Sigmoid colon (tissue), 7 donors: ENCODE data around the gene NUPR1. TPM values are rescaled to one million over a fixed set of nuclear protein-coding genes. Genes with fewer than 3 reads are reported as not detected.
"Not testable (repeated sequence)": the region's sequence is repeated elsewhere in the genome, so short reads cannot be mapped to it uniquely, and the experiment has no call there.

Experiments used
- DNase-seq: peaks from one replicate; pipeline ENCODE4 v3.0.0-alpha.2; 2019
- H3K27ac ChIP-seq, 4 donors: fragments of 200-600 bp; sonication (generic); one replicate each; pipeline ENCODE4 v1.5.1; 2016 to 2019; ENCODE audit warnings: mild to moderate bottlenecking in 1 of 4
- H3K27me3 ChIP-seq, 3 donors: fragments of 200-600 bp; sonication (generic); one replicate each; pipeline ENCODE4 v1.5.1; 2019; ENCODE audit warnings: mild to moderate bottlenecking in 1 of 3
- H3K36me3 ChIP-seq, 4 donors: fragments of 200-600 bp; sonication (generic); one replicate each; pipeline ENCODE4 v1.5.1; 2016 to 2019
- H3K4me1 ChIP-seq, 4 donors: fragments of 200-600 bp; sonication (generic); one replicate each; pipeline ENCODE4 v1.5.1; 2017 to 2019
- H3K4me3 ChIP-seq, 4 donors: fragments of 200-600 bp; sonication (generic); one replicate each; pipeline ENCODE4 v1.5.1; 2017 to 2019; ENCODE audit warnings: mild to moderate bottlenecking in 2 of 4, moderate library complexity in 1 of 4
- H3K9me3 ChIP-seq, 4 donors: fragments of 200-600 bp in 3 of 4; sonication (generic) in 3 of 4; one replicate each; pipeline versions ENCODE4 v1.5.1 to v1.6.1; 2013 to 2019
- CTCF ChIP-seq, 4 experiments: fragments of 450-650 bp in 3 of 4; fragments of 200-600 bp in 1 of 4; IDR thresholded peaks; one replicate each; pipeline ENCODE4 v1.5.1; 2016 to 2019; ENCODE audit warnings: antibody characterized with exemption in 4 of 4, mild to moderate bottlenecking in 3 of 4, moderate library complexity in 2 of 4
- EP300 ChIP-seq, 4 donors: sonication (generic); formaldehyde crosslinking; IDR thresholded peaks; one replicate each; pipeline ENCODE4 v1.6.1; 2017; ENCODE audit warnings: antibody characterized with exemption in 4 of 4
- POLR2A ChIP-seq, 2 donors: fragments of 450-650 bp; IDR thresholded peaks; one replicate each; pipeline ENCODE4 v1.6.1; 2016; ENCODE audit warnings: antibody characterized with exemption in 2 of 2, mild to moderate bottlenecking in 2 of 2, moderate library complexity in 2 of 2
- POLR2AphosphoS5 ChIP-seq, 4 donors: sonication (generic); formaldehyde crosslinking; IDR thresholded peaks; one replicate each; pipeline ENCODE4 v1.6.1; 2017; ENCODE audit warnings: antibody characterized with exemption in 4 of 4
- WGBS, 2 donors: extraction: QIAGEN DNeasy Blood & Tissue Kit; methylation state at CpG; one replicate each; pipeline ENCODE4 v1.1.7; 2013; 5-methylcytosine and 5-hydroxymethylcytosine counted together
- intact Hi-C: fragments of 100-400 bp; cut with DNase I; formaldehyde crosslinking; loops from one replicate; pipeline ENCODE4 v1.15.1; 2023
- polyA plus RNA-seq, 3 donors: library from polyadenylated mRNA; stranded (reverse); fragments of 200-250 nt; gene quantifications; one replicate each; pipeline ENCODE4 v1.2.3, GENCODE V29; 2013
- total RNA-seq, 4 donors: library from RNA; depleted of rRNA; stranded (reverse); fragments of >200 nt; gene quantifications; one replicate each; pipeline ENCODE4 v1.1.0, GENCODE V29; 2016
- donor health status: healthy with polysubstance abuse.
- donor health status: Bipolar disorder and iron deficiency.
- donor health status: healthy.

The NUPR1 gene
- total and polyA plus RNA-seq, 7 donors, result 48.6 to 318 (median 70.8) TPM

DNA sequence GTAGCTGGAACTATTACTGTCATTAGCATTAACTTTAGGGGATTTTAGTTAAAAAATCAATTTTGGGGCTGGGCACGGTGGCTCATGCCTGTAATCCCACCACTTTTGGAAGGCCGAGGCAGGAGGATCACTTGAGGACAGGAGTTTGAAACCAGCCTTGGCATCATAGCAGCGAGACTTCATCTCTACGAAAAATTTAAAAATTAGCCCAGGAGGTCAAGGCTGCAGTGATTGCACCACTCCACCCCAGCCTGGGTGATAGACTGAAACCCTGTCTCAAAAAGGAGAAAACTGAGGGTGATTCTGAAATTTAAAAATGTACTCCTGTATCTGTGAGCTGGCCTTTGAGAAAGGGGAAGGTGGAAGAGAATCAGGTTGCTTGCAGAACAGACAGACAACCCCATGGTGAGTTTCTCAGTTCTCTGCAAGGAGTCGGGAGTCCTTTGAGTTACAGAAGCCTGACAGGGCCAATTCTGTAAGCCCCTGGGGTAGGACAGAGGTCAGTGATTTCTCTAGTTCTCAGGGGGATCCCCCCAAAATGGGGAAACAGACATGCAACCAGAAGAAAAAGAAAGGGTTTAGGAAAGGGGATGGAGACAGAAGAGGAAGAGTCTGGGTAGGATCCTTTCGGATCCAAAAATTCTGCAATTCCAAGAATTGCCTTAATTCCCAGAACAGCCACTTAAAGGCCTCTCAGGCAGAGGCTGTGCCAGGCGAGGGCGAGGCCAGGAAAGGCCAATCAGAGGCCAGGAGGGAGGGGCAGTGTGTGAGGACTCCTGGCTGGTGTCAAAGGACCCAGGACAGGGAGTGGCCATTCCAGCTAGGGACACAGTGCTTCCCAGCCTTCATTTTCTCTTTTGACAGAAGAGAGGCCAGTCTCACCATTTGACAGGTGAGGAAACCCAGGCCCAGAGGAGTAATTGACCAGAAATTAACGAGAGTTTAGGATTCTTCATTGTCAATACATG, 6.7 kb downstream of the NUPR1 start:
- Histone ChIP-seq H3K9me3 (no peaks in the 10 kb centered on the region), H3K27me3 (no peaks in the 10 kb centered on the region), H3K4me3 (no peak overlapping the region), H3K27ac (peak overlapping the region; percentile 53 to 96 (median 69)), H3K36me3 (peaks cover 8 to 22% (median 15%) of the 10 kb centered on the region in 4 donors), H3K4me1 (peaks cover 0 to 43% (median 33%) of the 10 kb centered on the region in 4 donors)
- TF ChIP-seq POLR2A (IDR thresholded peaks at IDR 0.05) (peak in 1 of 2 donors; percentile 58), EP300 (IDR thresholded peaks at IDR 0.05) (no peak), POLR2AphosphoS5 (IDR thresholded peaks at IDR 0.05) (peak; percentile 54 to 59 (median 58)), CTCF (IDR thresholded peaks at IDR 0.05) (no peak)
- peak; percentile 94 for DNase-seq
- 62 to 68% methylated on average over 9 of the region's 9 CpGs for WGBS, 2 donors
- intact Hi-C loops, result no loop called here

DNA sequence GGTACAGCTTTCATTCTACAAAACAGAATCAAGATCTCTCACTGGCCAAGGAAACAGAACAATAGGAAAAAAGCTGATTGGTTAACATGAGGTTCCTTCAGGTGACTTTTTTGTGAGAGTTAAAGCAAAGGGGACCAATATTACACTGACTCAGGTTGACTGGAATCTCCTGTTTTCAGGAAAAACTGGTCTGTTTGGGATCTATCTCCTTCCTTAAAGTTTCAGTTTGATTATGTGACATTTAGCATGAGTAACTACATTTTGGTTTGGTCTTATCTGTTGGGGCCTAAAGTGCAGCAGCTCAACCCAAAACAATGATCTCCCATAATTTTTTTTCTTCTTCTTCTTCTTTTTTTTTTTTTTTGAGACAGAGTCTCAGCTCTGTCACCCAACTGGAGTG, 9.7 kb downstream of the NUPR1 start:
- H3K27ac ChIP-seq, result no peak overlapping the region
- peaks cover 0 to 29% (median 11%) of the 10 kb centered on the region in 4 donors for H3K4me1 ChIP-seq

DNA sequence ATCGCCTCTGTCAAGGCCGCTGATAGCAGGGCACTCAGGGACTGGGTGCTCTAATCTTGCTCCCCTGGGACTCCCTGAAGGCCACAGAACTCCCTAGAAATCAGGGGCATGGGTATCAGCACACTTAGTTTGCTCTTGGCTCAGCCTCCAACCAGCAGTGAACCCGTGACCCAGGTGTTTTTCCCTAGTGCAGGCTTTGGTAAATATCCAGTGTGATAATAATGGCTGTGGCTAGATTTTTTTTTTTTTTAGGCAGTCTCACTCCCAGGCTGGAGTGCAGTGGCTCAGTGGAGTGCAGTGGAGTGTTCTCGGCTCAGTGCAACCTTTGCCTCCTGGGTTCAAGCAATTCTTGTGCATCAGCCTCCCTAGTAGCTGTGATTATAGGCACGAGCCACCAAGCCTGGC, 10.3 kb downstream of the NUPR1 start:
- Histone ChIP-seq H3K4me3 (no peak overlapping the region), H3K27ac (no peak overlapping the region), H3K4me1 (peaks cover 0 to 29% (median 12%) of the 10 kb centered on the region in 4 donors), H3K9me3 (no peaks in the 10 kb centered on the region), H3K27me3 (no peaks in the 10 kb centered on the region), H3K36me3 (no peaks in the 10 kb centered on the region)
- no peak for DNase-seq
- no peak for TF ChIP-seq EP300 (IDR thresholded peaks at IDR 0.05)
- TF ChIP-seq POLR2AphosphoS5 (IDR thresholded peaks at IDR 0.05), result no peak
- no peak for TF ChIP-seq POLR2A (IDR thresholded peaks at IDR 0.05)
- TF ChIP-seq CTCF (IDR thresholded peaks at IDR 0.05), result no peak
- 52 to 80% methylated on average over 5 of the region's 5 CpGs for WGBS, 2 donors
- intact Hi-C loops, result no loop called here

More for the DNA sequence above, 9.7 kb downstream of the NUPR1 start:
- Histone ChIP-seq H3K27me3 (no peaks in the 10 kb centered on the region), H3K36me3 (peaks cover 0 to 2% (median under 1%) of the 10 kb centered on the region in 4 donors), H3K4me3 (no peak overlapping the region), H3K9me3 (no peaks in the 10 kb centered on the region)
- DNase-seq, result no peak
- TF ChIP-seq CTCF (IDR thresholded peaks at IDR 0.05) (no peak), POLR2A (IDR thresholded peaks at IDR 0.05) (no peak), POLR2AphosphoS5 (IDR thresholded peaks at IDR 0.05) (no peak), EP300 (IDR thresholded peaks at IDR 0.05) (no peak)
- intact Hi-C loops, result no loop called here

GRCh38 chr16:28527985-28528384, 10.8 kb downstream of the NUPR1 start:
- Histone ChIP-seq H3K36me3 (no peaks in the 10 kb centered on the region), H3K9me3 (no peaks in the 10 kb centered on the region), H3K27ac (no peak overlapping the region), H3K27me3 (no peaks in the 10 kb centered on the region), H3K4me3 (no peak overlapping the region), H3K4me1 (peaks cover 0 to 24% (median 12%) of the 10 kb centered on the region in 4 donors)
- no peak for DNase-seq
- WGBS, 2 donors, result 81 to 87% methylated on average over 5 of the region's 5 CpGs
- TF ChIP-seq EP300 (IDR thresholded peaks at IDR 0.05) (no peak), CTCF (IDR thresholded peaks at IDR 0.05) (no peak), POLR2A (IDR thresholded peaks at IDR 0.05) (no peak), POLR2AphosphoS5 (IDR thresholded peaks at IDR 0.05) (no peak)
- intact Hi-C loops, result no loop called here

- DNase-seq, H3K36me3 ChIP-seq, H3K27ac ChIP-seq, H3K27me3 ChIP-seq, H3K9me3 ChIP-seq, H3K4me3 ChIP-seq, intact Hi-C loops: not testable (repeated sequence)
- 96% methylated on average over 7 of the region's 7 CpGs for WGBS, 2 donors
- peaks cover 0 to 16% (median 9%) of the 10 kb centered on the region in 4 donors for H3K4me1 ChIP-seq
Measured at GRCh38 chr16:28527100-28527785, 11.5 kb downstream of the NUPR1 start.
